ENCODE results near the gene ZNF668. TPM values are rescaled to one million over a fixed set of nuclear protein-coding genes. Genes with fewer than 3 reads are reported as not detected.

Gene ZNF668
- total RNA-seq, 1 donor from 2014 or later, result 12.7 TPM

DNA sequence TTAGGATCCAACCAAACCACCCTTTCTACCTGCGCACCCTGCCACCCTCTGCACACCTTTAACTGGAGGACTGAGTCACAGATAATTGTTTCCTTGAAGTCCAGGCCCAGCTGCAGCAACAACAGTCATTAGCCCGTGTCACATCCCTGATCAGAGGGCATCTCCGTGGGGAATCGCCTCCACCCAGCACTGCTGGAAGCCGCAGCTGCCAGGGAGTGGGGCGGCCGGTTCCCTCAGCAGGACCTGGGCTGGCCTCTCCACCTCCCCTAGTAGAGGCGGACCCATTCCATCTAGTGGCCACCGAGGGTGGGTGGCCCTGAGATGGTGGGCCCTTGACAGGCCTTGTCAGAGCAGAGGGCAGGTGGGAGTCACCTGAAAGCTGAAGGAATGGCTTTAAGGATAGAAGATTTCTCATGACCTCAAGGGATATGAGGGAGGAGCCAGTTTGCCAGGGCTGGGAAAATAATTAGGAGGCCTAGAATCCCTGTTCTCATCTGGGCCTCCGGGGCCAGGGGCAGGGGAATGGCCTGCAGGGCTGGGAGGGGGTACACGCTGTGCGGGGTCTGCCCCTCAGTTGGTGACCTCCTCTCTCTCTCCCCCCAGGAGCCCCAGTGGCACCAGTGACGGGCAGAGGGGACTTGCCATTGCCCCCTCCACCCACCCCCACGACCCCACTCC is 8.5 kb upstream of the ZNF668 start:
- no peaks in the 10 kb centered on the region for H3K27me3 Mint-ChIP-seq (ENCODE audit: low read depth)
- peaks cover 43% of the 10 kb centered on the region for H3K36me3 Mint-ChIP-seq (ENCODE audit: low read depth)
- H3K27ac Mint-ChIP-seq, result no peak overlapping the region
- intact Hi-C loops (cut with micrococcal nuclease), result no loop called here
- DNase-seq (ENCODE audit: low spot score), result no peak
- peaks cover 2% of the 10 kb centered on the region for H3K4me1 Mint-ChIP-seq (ENCODE audit: low read depth)
- H3K9me3 Mint-ChIP-seq, result no peaks in the 10 kb centered on the region
- no peak overlapping the region for H3K4me3 Mint-ChIP-seq (ENCODE audit: low read depth)

DNA sequence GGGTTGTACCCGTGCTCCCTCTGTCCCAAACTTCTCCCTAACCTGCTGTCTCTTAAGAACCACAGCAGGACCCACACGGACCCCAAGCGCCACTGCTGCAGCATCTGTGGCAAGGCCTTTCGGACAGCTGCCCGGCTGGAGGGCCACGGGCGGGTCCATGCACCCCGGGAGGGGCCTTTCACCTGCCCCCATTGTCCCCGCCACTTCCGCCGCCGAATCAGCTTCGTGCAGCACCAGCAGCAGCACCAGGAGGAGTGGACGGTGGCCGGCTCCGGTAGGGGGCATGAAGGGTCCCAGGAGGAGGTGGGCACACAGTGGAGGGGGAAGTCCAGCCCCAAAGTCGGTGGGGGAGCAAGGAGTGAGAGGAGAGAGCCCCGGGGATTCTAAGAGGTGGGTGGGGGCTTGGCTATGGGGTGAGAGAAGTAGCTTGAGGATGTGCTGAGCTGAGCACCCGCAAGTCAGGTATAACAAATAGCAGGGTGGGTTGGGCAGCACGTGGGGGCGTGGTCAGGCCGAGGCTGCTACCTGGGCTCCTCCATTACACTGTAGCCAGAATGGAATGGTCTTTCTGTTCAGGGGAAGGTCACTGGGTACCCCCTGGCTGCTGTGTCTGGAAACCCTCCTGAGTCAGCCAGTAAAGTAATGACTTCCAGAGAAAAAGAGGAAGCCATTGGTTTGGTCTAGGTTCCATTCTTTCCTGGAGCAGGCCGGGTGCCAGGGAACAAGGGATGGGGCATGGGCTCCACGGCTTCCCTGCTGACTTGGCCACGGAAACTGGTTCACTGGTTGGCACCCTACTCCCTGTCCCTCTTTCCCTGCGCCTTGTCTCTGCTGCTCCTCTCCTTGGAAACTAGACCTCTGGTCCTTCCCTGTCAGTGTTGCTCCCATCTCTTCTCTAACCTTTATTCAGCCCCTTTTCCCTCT is 7.7 kb upstream of the ZNF668 start:
- H3K36me3 Mint-ChIP-seq (ENCODE audit: low read depth), result peaks cover 48% of the 10 kb centered on the region
- no peaks in the 10 kb centered on the region for H3K27me3 Mint-ChIP-seq (ENCODE audit: low read depth)
- H3K4me3 Mint-ChIP-seq (ENCODE audit: low read depth), result no peak overlapping the region
- no peak for DNase-seq (ENCODE audit: low spot score)
- no peaks in the 10 kb centered on the region for H3K9me3 Mint-ChIP-seq
- intact Hi-C loops (cut with micrococcal nuclease), result no loop called here
- peaks cover 2% of the 10 kb centered on the region for H3K4me1 Mint-ChIP-seq (ENCODE audit: low read depth)
- no peak overlapping the region for H3K27ac Mint-ChIP-seq

DNA sequence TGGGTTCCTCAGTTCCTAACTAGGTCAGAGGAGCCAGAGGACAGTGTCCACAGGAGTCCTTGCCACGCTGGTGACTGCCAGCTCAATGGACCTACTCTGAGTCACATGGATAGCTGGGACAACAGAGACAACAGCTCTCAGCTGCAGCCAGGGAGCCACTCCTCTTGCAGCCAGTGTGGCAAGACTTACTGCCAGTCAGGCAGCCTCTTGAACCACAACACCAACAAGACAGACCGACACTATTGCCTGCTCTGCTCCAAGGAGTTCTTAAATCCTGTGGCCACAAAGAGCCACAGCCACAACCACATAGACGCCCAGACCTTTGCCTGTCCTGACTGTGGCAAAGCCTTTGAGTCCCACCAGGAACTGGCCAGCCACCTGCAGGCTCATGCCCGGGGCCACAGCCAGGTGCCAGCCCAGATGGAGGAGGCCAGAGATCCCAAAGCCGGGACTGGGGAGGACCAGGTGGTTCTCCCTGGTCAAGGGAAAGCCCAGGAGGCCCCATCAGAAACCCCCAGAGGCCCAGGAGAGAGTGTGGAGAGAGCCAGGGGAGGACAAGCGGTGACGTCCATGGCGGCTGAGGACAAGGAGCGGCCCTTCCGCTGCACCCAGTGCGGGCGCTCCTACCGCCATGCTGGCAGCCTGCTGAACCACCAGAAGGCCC is 6.8 kb upstream of the ZNF668 start:
- H3K36me3 Mint-ChIP-seq (ENCODE audit: low read depth), result peaks cover 54% of the 10 kb centered on the region
- no peak overlapping the region for H3K4me3 Mint-ChIP-seq (ENCODE audit: low read depth)
- intact Hi-C loops (cut with micrococcal nuclease), result no loop called here
- no peak overlapping the region for H3K27ac Mint-ChIP-seq
- DNase-seq (ENCODE audit: low spot score), result no peak
- peaks cover 5% of the 10 kb centered on the region for H3K4me1 Mint-ChIP-seq (ENCODE audit: low read depth)
- no peaks in the 10 kb centered on the region for H3K27me3 Mint-ChIP-seq (ENCODE audit: low read depth)
- H3K9me3 Mint-ChIP-seq, result no peaks in the 10 kb centered on the region

DNA sequence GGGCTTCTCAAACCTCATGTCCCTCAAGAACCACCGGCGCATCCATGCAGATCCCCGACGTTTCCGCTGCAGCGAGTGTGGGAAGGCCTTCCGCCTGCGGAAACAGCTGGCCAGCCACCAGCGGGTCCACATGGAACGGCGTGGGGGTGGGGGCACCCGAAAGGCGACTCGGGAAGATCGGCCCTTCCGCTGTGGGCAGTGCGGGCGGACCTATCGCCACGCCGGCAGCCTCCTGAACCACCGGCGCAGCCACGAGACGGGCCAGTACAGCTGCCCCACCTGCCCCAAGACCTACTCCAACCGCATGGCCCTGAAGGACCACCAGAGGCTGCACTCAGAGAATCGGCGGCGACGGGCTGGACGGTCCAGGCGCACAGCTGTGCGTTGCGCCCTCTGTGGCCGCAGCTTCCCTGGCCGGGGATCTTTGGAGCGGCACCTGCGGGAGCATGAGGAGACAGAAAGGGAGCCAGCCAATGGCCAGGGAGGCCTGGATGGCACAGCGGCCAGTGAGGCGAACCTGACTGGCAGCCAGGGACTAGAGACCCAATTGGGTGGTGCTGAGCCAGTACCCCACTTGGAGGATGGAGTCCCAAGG is 6.1 kb upstream of the ZNF668 start:
- no peak overlapping the region for H3K4me3 Mint-ChIP-seq (ENCODE audit: low read depth)
- no peak for DNase-seq (ENCODE audit: low spot score)
- H3K36me3 Mint-ChIP-seq (ENCODE audit: low read depth), result peaks cover 50% of the 10 kb centered on the region
- no peaks in the 10 kb centered on the region for H3K27me3 Mint-ChIP-seq (ENCODE audit: low read depth)
- H3K9me3 Mint-ChIP-seq, result no peaks in the 10 kb centered on the region
- intact Hi-C loops (cut with micrococcal nuclease), result no loop called here
- no peak overlapping the region for H3K27ac Mint-ChIP-seq
- peaks cover 4% of the 10 kb centered on the region for H3K4me1 Mint-ChIP-seq (ENCODE audit: low read depth)

DNA sequence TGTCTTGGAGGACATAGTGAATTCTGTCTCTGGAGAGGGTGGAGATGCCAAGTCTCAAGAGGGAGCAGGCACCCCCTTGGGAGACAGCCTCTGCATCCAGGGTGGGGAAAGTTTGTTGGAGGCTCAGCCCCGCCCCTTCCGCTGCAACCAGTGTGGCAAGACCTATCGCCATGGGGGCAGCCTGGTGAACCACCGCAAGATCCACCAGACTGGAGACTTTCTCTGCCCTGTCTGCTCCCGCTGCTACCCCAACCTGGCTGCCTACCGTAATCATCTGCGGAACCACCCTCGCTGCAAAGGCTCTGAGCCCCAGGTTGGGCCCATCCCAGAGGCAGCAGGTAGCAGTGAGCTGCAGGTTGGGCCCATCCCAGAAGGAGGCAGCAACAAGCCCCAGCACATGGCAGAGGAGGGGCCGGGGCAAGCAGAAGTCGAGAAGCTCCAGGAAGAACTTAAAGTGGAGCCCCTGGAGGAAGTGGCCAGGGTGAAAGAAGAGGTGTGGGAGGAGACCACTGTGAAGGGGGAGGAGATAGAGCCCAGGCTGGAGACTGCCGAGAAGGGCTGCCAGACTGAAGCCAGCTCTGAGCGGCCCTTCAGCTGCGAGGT is 5.4 kb upstream of the ZNF668 start:
- H3K27ac Mint-ChIP-seq, result no peak overlapping the region
- H3K27me3 Mint-ChIP-seq (ENCODE audit: low read depth), result no peaks in the 10 kb centered on the region
- H3K36me3 Mint-ChIP-seq (ENCODE audit: low read depth), result peaks cover 56% of the 10 kb centered on the region
- intact Hi-C loops (cut with micrococcal nuclease), result no loop called here
- no peak overlapping the region for H3K4me3 Mint-ChIP-seq (ENCODE audit: low read depth)
- no peaks in the 10 kb centered on the region for H3K9me3 Mint-ChIP-seq
- H3K4me1 Mint-ChIP-seq (ENCODE audit: low read depth), result peaks cover 10% of the 10 kb centered on the region
- DNase-seq (ENCODE audit: low spot score), result no peak

DNA sequence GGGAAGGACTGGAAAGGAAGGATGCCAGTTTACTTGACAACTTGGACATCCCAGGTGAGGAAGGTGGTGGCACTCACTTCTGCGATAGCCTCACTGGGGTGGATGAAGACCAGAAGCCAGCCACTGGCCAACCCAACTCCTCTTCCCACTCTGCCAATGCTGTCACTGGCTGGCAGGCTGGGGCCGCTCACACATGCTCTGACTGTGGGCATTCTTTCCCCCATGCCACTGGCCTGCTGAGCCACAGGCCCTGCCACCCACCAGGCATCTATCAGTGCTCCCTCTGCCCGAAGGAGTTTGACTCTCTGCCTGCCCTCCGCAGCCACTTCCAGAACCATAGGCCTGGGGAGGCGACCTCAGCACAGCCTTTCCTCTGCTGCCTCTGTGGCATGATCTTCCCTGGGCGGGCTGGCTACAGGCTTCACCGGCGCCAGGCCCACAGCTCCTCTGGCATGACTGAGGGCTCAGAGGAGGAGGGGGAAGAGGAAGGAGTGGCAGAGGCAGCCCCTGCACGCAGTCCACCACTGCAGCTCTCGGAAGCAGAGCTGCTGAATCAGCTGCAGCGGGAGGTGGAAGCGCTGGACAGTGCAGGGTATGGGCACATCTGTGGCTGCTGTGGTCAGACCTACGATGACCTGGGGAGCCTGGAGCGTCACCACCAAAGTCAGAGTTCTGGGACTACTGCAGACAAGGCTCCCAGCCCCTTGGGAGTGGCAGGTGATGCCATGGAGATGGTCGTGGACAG is 4.7 kb upstream of the ZNF668 start:
- no peak overlapping the region for H3K4me3 Mint-ChIP-seq (ENCODE audit: low read depth)
- H3K36me3 Mint-ChIP-seq (ENCODE audit: low read depth), result peaks cover 57% of the 10 kb centered on the region
- DNase-seq (ENCODE audit: low spot score), result no peak
- intact Hi-C loops (cut with micrococcal nuclease), result no loop called here
- H3K4me1 Mint-ChIP-seq (ENCODE audit: low read depth), result peaks cover 10% of the 10 kb centered on the region
- H3K27ac Mint-ChIP-seq, result no peak overlapping the region
- no peaks in the 10 kb centered on the region for H3K9me3 Mint-ChIP-seq
- H3K27me3 Mint-ChIP-seq (ENCODE audit: low read depth), result no peaks in the 10 kb centered on the region

DNA sequence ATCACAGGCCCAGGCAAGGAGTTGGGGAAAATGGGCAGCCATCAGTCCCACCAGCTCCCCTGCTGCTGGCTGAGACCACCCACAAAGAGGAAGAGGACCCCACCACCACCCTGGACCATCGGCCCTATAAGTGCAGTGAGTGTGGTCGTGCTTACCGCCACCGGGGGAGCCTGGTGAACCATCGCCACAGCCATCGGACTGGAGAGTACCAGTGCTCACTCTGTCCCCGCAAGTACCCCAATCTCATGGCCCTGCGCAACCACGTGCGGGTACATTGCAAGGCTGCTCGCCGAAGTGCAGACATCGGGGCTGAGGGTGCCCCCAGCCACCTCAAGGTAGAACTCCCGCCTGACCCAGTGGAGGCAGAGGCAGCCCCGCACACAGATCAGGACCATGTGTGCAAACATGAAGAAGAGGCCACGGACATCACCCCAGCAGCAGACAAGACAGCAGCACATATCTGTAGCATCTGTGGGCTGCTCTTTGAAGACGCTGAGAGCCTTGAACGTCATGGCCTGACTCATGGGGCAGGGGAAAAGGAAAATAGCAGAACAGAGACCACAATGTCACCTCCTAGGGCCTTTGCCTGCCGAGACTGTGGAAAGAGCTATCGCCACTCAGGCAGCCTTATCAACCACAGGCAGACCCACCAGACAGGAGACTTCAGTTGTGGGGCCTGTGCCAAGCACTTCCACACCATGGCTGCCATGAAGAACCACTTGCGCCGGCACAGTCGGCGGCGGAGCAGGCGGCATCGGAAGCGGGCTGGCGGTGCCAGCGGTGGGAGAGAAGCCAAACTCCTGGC is 3.8 kb upstream of the ZNF668 start:
- intact Hi-C loops (cut with micrococcal nuclease), result no loop called here
- no peak overlapping the region for H3K27ac Mint-ChIP-seq

DNA sequence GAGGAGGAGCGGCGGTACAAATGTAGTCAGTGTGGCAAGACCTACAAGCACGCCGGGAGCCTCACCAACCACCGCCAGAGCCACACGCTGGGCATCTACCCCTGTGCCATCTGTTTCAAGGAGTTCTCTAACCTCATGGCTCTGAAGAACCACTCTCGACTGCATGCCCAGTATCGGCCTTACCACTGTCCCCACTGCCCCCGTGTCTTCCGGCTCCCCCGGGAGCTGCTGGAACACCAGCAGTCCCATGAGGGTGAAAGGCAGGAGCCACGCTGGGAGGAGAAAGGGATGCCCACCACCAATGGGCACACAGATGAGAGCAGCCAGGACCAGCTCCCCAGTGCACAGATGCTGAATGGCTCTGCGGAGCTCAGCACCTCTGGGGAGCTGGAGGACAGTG is 3.0 kb upstream of the ZNF668 start:
- Mint-ChIP-seq H3K27ac (no peak overlapping the region), H3K9me3 (no peaks in the 10 kb centered on the region), H3K4me1 (ENCODE audit: low read depth) (peaks cover 14% of the 10 kb centered on the region), H3K4me3 (ENCODE audit: low read depth) (no peak overlapping the region), H3K36me3 (ENCODE audit: low read depth) (peaks cover 51% of the 10 kb centered on the region), H3K27me3 (ENCODE audit: low read depth) (no peaks in the 10 kb centered on the region)
- no peak for DNase-seq (ENCODE audit: low spot score)
- intact Hi-C loops (cut with micrococcal nuclease), result no loop called here

More for the DNA sequence above, 3.8 kb upstream of the ZNF668 start:
- no peaks in the 10 kb centered on the region for H3K9me3 Mint-ChIP-seq
- H3K4me1 Mint-ChIP-seq (ENCODE audit: low read depth), result peaks cover 10% of the 10 kb centered on the region
- no peak overlapping the region for H3K4me3 Mint-ChIP-seq (ENCODE audit: low read depth)
- H3K36me3 Mint-ChIP-seq (ENCODE audit: low read depth), result peaks cover 57% of the 10 kb centered on the region
- DNase-seq (ENCODE audit: low spot score), result no peak
- no peaks in the 10 kb centered on the region for H3K27me3 Mint-ChIP-seq (ENCODE audit: low read depth)

DNA sequence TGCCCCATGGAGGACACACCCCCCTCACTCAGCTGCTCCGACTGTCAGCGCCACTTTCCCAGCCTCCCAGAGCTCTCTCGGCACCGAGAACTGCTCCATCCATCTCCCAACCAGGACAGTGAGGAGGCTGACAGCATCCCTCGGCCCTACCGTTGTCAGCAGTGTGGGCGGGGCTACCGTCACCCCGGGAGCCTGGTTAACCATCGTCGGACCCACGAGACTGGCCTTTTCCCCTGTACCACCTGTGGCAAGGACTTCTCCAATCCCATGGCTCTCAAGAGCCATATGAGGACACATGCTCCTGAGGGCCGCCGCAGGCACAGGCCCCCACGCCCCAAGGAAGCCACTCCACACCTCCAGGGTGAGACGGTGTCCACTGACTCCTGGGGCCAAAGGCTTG is 2.3 kb upstream of the ZNF668 start:
- no peak for DNase-seq (ENCODE audit: low spot score)
- intact Hi-C loops (cut with micrococcal nuclease), result no loop called here
- peaks cover 20% of the 10 kb centered on the region for H3K4me1 Mint-ChIP-seq (ENCODE audit: low read depth)
- no peaks in the 10 kb centered on the region for H3K9me3 Mint-ChIP-seq
- H3K36me3 Mint-ChIP-seq (ENCODE audit: low read depth), result peaks cover 50% of the 10 kb centered on the region
- no peak overlapping the region for H3K27ac Mint-ChIP-seq
- peak overlapping the region; percentile 45 for H3K4me3 Mint-ChIP-seq (ENCODE audit: low read depth)
- H3K27me3 Mint-ChIP-seq (ENCODE audit: low read depth), result no peaks in the 10 kb centered on the region

DNA sequence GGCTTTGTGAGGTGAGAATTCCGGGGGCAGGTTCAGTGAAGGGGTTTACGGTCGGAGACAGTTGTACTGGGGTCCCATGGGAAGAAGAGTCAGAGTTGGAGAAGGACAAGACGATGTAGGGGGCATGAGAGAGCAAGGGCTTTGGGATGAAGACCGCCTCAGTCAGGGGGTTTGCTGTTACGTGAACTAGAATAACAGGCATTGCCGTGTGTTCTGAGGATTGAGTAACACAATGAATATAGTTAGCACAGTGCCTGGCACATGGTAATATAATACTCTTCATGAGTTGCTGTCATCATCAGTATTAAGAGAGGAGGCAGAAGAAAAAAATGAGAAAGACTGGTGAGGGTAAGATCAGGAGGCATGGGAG is 759 bp upstream of the ZNF668 start:
- Mint-ChIP-seq H3K4me3 (ENCODE audit: low read depth) (peak overlapping the region; percentile 94), H3K36me3 (ENCODE audit: low read depth) (peaks cover 38% of the 10 kb centered on the region), H3K27ac (peak overlapping the region; percentile 93), H3K4me1 (ENCODE audit: low read depth) (peaks cover 20% of the 10 kb centered on the region), H3K27me3 (ENCODE audit: low read depth) (no peaks in the 10 kb centered on the region), H3K9me3 (no peaks in the 10 kb centered on the region)
- DNase-seq (ENCODE audit: low spot score), result no peak
- intact Hi-C loops (cut with micrococcal nuclease), result loop anchor here (1.0 to 5.0 kb wide), 8 partner anchors 20 to 385 kb away; partner anchors contain the start of genes ARMC5, BCKDK, FUS and STX4

Measured in activated T-helper 2 cell treated with anti-CD3 and anti-CD28 coated beads, Interferon-gamma antibody, Interleukin-2, Interleukin-4, amounts not matched to agents 10 μg/mL and 5 μg/mL and 100 μg/mL, durations not matched to agents 14 hours and 24 hours and 36 hours (primary cell).